WI38 (cell line): ENCODE data around the gene TNIP3.

ENCODE experiments used
- H3K4me3 ChIP-seq: 2 replicates; pipeline ENCODE4 v1.5.1; 2011; ENCODE audit warnings: low read depth, mild to moderate bottlenecking, control low read depth, low read length
- TF ChIP-seq, protein P1 (sequence below): IDR thresholded peaks from 2 replicates; pipeline ENCODE4 v1.5.1; 2012; ENCODE audit warnings: low read depth, mild to moderate bottlenecking, control low read depth, low read length

The TNIP3 gene

DNA sequence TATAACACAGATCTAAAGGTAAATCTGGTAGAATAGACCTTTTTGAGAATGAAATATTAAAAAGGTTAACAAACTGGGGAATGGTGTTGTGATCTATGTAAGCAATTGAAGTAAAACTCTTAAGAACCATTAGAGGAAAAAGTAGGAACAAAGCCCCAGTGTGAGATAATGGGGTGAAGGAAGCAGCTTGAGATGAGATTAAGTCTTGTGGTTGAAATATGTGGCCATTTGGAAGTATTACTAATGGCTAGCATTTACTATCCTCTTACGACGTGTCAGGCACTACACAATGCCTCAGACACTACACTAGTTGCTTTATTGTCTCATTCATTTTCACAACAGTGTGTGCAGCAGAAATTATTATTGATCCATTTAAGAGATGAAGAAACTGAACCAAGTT lies 65.9 kb downstream of the TNIP3 start:
- H3K4me3 ChIP-seq: no peak overlapping the region
- TF ChIP-seq, protein P1, sequence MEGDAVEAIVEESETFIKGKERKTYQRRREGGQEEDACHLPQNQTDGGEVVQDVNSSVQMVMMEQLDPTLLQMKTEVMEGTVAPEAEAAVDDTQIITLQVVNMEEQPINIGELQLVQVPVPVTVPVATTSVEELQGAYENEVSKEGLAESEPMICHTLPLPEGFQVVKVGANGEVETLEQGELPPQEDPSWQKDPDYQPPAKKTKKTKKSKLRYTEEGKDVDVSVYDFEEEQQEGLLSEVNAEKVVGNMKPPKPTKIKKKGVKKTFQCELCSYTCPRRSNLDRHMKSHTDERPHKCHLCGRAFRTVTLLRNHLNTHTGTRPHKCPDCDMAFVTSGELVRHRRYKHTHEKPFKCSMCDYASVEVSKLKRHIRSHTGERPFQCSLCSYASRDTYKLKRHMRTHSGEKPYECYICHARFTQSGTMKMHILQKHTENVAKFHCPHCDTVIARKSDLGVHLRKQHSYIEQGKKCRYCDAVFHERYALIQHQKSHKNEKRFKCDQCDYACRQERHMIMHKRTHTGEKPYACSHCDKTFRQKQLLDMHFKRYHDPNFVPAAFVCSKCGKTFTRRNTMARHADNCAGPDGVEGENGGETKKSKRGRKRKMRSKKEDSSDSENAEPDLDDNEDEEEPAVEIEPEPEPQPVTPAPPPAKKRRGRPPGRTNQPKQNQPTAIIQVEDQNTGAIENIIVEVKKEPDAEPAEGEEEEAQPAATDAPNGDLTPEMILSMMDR: no peak

DNA sequence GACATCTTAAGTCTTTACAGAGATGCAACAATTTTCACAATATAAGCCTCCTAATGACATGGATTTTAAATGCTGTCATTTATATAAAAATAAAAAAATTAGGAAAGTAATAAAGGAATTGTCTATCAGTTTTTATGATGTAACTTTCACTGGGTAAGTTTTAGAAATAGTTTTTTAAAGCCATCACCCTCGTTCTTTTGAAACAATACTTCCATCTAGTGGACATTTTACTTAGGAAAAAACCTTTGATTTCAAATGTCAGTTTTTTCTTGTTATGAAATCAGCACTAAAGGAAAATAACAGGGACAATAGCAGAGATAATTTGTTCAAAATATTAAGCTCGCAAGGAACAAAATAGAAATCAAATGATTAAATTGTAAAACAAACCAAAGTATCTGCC lies 67.5 kb downstream of the TNIP3 start:
- no peak overlapping the region for H3K4me3 ChIP-seq
- TF ChIP-seq, protein P1: no peak

DNA sequence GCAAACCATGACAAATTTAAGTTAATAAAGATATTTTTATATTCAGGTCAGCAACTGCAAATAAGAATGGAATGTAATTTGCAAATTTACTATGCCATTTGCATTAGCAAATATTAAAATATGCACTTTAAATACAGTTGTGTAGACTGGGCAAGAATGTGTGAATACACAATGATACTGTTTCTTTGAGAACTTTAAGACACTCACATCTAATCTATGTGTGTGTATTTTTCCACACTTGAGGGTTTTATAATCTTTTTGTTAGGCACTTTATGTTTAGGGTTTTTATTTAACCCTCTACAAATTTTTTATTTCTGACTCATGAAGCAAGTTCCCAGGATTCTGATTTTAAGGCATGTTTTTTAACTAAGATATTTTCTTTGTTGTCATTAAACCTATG lies 67.9 kb downstream of the TNIP3 start:
- no peak overlapping the region for H3K4me3 ChIP-seq

DNA sequence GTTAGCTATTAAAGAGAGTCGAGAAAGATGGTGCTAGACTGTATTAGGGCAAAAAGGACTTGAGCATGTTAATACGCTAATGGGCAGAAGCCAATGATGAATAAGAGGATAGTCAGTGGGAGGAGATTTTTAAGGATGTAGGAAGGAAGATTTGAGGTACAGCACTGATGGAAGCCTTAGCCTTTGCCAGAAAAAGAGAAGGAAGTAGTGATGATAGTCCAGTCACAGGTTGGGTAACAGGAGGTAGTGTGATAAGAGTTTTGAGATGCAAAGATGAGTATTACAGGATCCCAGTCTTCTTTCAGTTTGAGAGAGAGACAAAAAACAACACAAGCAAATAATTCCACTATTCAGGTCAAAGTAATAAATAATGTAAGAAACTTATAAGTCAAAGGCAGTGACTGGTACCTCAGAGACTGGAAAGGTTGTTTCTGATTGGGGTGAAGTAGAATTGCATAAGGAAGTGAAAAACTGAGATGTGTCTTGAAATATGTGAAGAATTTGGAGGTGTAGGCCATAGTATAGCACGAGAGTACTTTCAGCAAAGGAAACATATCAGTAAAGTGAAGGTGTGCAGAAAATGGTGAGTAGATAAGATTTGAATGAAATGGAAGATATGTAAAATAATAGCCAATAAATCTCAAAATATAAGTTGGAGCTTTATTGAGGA lies 69.7 kb downstream of the TNIP3 start:
- TF ChIP-seq, protein P1: no peak
- H3K4me3 ChIP-seq: no peak overlapping the region

More for the DNA sequence above, 67.9 kb downstream of the TNIP3 start:
- TF ChIP-seq, protein P1: no peak

DNA sequence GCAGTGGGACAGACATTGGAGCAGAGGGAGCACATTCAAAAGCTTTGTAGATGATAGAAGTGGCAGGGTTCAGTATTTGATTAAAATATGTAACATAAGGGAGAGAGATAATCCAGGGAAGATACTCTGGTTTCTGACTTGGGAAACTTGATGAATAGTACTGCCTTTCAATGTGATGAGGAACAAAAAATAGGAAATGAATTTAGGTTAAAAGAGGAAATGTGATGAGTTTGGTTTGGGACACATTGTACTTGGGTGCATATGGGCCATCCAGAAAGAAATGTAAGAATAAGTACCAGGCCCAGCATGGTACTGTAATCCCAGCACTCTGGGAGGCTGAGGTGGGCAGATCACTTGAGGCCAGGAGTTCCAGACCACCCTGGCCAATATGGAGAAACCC lies 70.9 kb downstream of the TNIP3 start:
- TF ChIP-seq, protein P1: no peak
- no peak overlapping the region for H3K4me3 ChIP-seq

DNA sequence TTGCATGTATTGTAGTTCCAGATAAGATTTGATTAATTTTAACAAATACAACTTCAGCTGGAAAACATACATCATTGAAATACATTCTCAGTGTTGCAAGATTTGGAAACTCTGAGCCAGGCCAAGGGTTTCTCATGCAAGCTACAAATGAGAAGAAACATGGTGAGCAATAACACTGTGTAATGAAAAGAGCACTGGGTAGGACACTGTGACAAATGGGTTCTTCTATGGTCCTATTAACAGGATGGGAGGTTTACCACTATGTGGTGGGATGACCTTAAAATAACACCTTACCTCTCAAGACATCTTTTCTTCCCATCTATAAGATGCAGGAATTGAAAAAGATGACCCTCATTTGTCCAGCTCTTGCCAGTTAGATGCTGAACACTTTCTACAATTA lies 72.2 kb downstream of the TNIP3 start:
- TF ChIP-seq, protein P1: no peak

DNA sequence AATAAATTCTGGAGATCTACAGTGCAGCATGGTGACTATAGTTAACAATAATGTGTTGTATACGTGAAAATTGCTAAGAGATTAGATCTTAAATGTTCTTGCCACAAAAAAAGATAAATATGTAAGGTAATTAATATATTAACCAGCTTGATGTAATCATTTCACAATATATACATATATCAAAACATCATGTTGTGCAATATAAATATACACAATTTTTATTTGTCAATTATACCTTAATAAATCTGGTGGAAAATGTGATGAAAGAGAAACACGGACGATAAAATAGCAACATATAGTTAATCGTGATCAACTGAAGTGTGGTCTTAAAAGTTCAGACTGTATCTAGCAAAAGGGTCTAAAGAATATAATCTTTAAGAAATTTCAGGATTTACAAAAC lies 75.3 kb downstream of the TNIP3 start:
- TF ChIP-seq, protein P1: no peak
- no peak overlapping the region for H3K4me3 ChIP-seq

More for the DNA sequence above, 72.2 kb downstream of the TNIP3 start:
- no peak overlapping the region for H3K4me3 ChIP-seq
